ENCODE measurements around the gene KRTAP5-3.
"Not testable (repeated sequence)": the region's sequence is repeated elsewhere in the genome, so short reads cannot be mapped to it uniquely, and the experiment has no call there.

DNA sequence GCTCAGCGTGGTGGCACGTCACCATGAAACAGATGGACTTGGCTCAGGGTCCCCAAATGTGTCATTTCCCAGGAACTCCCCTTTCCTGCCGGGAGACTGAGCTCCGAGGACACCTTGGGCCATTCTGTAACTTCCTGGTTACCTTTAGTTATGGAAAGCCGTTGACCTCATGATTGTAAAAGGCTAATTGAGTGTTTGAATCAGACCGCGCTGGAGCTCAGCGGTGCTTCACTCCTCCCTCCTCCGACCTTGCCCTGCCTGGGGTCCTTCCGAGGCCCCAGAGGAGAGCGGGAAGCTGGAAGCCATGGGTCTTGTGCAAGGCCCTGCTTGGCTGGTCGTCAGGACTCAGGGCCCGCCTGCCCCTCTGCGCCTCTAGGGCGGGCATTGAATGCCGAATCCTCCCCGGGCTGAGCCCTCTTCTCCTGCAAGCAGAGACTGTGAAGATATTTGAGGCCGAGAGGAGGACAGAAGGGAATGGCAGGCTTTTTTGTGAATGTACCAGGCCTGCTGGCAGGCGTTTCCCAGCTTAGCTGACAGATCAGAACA, 11.6 kb downstream of the KRTAP5-3 start:
- TF ChIP-seq, protein P1, sequence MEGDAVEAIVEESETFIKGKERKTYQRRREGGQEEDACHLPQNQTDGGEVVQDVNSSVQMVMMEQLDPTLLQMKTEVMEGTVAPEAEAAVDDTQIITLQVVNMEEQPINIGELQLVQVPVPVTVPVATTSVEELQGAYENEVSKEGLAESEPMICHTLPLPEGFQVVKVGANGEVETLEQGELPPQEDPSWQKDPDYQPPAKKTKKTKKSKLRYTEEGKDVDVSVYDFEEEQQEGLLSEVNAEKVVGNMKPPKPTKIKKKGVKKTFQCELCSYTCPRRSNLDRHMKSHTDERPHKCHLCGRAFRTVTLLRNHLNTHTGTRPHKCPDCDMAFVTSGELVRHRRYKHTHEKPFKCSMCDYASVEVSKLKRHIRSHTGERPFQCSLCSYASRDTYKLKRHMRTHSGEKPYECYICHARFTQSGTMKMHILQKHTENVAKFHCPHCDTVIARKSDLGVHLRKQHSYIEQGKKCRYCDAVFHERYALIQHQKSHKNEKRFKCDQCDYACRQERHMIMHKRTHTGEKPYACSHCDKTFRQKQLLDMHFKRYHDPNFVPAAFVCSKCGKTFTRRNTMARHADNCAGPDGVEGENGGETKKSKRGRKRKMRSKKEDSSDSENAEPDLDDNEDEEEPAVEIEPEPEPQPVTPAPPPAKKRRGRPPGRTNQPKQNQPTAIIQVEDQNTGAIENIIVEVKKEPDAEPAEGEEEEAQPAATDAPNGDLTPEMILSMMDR (conservative IDR thresholded peaks at IDR 0.05; ENCODE audit: low read length) = not testable (repeated sequence)
- not testable (repeated sequence) for TF ChIP-seq EZH2phosphoT487 (IDR thresholded peaks at IDR 0.05; ENCODE audit: borderline replicate concordance)

Measured in Loucy (cell line).